K562 (cell line): ENCODE results near the gene TMEM100.

Experiments
- BRF1 ChIP-seq: IDR thresholded peaks from 3 replicates; pipeline ENCODE4 v1.6.1; 2011; ENCODE audit warnings: borderline replicate concordance, mild to moderate bottlenecking; ENCODE audit not compliant: insufficient read length; ENCODE audit errors: extremely low read depth
- CREB1 ChIP-seq, 2 experiments: sonication (generic) in 1 of 2; formaldehyde crosslinking in 1 of 2; IDR thresholded peaks; 2 replicates each; pipeline versions ENCODE4 v1.6.1 to v1.8.0; 2012 to 2022; ENCODE audit warnings: inconsistent platforms in 1 of 2, mild to moderate bottlenecking in 1 of 2, missing genetic modification reagents in 1 of 2, moderate library complexity in 1 of 2
- NR2C2 ChIP-seq, 2 experiments: fragments of 200-800 bp in 1 of 2; sonication (Bioruptor generic) in 1 of 2; sonication (generic) in 1 of 2; formaldehyde crosslinking in 1 of 2; IDR thresholded peaks; 2 replicates each; pipeline versions ENCODE4 v1.6.1 to v1.8.0; 2016 to 2022; ENCODE audit warnings: mild to moderate bottlenecking in 1 of 2, missing compliant biosample characterization in 1 of 2, missing genetic modification characterization in 1 of 2, missing genetic modification reagents in 1 of 2
- TF ChIP-seq, protein P1 (sequence below): fragments of 200-600 bp; sonication (generic); IDR thresholded peaks from one replicate; pipeline ENCODE4 v1.6.1; 2012; ENCODE audit warnings: mild to moderate bottlenecking, low read depth, low read length, inconsistent platforms

DNA sequence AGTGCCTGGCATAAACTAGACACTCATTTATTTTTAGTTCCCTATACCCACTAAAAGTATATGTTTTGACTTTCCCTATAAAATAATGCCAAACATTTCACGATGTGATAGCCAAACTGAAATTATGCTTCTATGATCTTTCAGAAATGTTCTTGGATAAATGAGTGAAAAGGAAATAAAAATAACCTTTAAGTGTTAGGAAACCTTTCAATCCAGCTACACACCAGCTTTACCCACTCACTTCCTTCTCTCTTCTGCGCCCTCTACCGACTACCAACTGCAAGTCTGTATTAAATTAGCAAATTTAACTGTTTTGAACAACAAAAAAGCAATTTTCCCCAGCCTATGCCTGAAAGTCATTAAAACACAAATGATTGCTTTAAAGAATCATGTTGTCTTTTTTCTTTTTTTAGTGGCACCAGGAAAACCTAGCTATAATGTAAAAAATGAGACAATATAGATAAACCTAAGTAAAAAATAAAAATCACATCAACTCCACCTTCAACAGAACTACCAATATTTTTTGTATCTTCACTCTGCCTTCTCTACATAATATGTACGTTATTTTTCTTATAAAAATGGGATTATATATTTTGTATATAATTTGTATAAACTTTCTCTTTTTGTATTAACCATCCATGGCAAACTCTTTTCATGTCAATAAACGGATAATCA is 13.2 kb upstream of the TMEM100 start:
- TF ChIP-seq CREB1 (IDR thresholded peaks at IDR 0.05), result no peak
- no peak for TF ChIP-seq CREB1 (CRISPR knock-in tag; IDR thresholded peaks at IDR 0.05)
- TF ChIP-seq BRF1, result no peak
- no peak for TF ChIP-seq NR2C2 (CRISPR knock-in tag; IDR thresholded peaks at IDR 0.05)
- TF ChIP-seq NR2C2 (tag; IDR thresholded peaks at IDR 0.05), result no peak
- TF ChIP-seq, protein P1, sequence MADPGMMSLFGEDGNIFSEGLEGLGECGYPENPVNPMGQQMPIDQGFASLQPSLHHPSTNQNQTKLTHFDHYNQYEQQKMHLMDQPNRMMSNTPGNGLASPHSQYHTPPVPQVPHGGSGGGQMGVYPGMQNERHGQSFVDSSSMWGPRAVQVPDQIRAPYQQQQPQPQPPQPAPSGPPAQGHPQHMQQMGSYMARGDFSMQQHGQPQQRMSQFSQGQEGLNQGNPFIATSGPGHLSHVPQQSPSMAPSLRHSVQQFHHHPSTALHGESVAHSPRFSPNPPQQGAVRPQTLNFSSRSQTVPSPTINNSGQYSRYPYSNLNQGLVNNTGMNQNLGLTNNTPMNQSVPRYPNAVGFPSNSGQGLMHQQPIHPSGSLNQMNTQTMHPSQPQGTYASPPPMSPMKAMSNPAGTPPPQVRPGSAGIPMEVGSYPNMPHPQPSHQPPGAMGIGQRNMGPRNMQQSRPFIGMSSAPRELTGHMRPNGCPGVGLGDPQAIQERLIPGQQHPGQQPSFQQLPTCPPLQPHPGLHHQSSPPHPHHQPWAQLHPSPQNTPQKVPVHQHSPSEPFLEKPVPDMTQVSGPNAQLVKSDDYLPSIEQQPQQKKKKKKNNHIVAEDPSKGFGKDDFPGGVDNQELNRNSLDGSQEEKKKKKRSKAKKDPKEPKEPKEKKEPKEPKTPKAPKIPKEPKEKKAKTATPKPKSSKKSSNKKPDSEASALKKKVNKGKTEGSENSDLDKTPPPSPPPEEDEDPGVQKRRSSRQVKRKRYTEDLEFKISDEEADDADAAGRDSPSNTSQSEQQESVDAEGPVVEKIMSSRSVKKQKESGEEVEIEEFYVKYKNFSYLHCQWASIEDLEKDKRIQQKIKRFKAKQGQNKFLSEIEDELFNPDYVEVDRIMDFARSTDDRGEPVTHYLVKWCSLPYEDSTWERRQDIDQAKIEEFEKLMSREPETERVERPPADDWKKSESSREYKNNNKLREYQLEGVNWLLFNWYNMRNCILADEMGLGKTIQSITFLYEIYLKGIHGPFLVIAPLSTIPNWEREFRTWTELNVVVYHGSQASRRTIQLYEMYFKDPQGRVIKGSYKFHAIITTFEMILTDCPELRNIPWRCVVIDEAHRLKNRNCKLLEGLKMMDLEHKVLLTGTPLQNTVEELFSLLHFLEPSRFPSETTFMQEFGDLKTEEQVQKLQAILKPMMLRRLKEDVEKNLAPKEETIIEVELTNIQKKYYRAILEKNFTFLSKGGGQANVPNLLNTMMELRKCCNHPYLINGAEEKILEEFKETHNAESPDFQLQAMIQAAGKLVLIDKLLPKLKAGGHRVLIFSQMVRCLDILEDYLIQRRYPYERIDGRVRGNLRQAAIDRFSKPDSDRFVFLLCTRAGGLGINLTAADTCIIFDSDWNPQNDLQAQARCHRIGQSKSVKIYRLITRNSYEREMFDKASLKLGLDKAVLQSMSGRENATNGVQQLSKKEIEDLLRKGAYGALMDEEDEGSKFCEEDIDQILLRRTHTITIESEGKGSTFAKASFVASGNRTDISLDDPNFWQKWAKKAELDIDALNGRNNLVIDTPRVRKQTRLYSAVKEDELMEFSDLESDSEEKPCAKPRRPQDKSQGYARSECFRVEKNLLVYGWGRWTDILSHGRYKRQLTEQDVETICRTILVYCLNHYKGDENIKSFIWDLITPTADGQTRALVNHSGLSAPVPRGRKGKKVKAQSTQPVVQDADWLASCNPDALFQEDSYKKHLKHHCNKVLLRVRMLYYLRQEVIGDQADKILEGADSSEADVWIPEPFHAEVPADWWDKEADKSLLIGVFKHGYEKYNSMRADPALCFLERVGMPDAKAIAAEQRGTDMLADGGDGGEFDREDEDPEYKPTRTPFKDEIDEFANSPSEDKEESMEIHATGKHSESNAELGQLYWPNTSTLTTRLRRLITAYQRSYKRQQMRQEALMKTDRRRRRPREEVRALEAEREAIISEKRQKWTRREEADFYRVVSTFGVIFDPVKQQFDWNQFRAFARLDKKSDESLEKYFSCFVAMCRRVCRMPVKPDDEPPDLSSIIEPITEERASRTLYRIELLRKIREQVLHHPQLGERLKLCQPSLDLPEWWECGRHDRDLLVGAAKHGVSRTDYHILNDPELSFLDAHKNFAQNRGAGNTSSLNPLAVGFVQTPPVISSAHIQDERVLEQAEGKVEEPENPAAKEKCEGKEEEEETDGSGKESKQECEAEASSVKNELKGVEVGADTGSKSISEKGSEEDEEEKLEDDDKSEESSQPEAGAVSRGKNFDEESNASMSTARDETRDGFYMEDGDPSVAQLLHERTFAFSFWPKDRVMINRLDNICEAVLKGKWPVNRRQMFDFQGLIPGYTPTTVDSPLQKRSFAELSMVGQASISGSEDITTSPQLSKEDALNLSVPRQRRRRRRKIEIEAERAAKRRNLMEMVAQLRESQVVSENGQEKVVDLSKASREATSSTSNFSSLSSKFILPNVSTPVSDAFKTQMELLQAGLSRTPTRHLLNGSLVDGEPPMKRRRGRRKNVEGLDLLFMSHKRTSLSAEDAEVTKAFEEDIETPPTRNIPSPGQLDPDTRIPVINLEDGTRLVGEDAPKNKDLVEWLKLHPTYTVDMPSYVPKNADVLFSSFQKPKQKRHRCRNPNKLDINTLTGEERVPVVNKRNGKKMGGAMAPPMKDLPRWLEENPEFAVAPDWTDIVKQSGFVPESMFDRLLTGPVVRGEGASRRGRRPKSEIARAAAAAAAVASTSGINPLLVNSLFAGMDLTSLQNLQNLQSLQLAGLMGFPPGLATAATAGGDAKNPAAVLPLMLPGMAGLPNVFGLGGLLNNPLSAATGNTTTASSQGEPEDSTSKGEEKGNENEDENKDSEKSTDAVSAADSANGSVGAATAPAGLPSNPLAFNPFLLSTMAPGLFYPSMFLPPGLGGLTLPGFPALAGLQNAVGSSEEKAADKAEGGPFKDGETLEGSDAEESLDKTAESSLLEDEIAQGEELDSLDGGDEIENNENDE, result no peak
